Measurements from ENCODE around the gene SPEG. TPM values are rescaled to one million over a fixed set of nuclear protein-coding genes. Genes with fewer than 3 reads are reported as not detected.
A peak's percentile ranks its signal among the peaks of the same experiment; 100 is the strongest.

Gene SPEG
- total RNA-seq, 2 donors from 2014 or later: 0.86 TPM; not detected in 1

- Mint-ChIP-seq H3K36me3 (no peaks in the 10 kb centered on the region), H3K9me3 (no peaks in the 10 kb centered on the region), H3K4me1 (ENCODE audit: low read depth in 2 of 2) (peaks cover 0 to 4% of the 10 kb centered on the region in 2 donors), H3K4me3 (no peak overlapping the region), H3K27ac (no peak overlapping the region), H3K27me3 (peaks cover 44 to 47% of the 10 kb centered on the region in 2 donors)
- peak; percentile 88 for DNase-seq (ENCODE audit: low spot score)
- peak; percentile 76 to 83 for ATAC-seq
Measured at GRCh38 chr2:219530048-219530963, 95.7 kb downstream of the SPEG start.

- no peaks in the 10 kb centered on the region for H3K36me3 Mint-ChIP-seq
- H3K4me3 Mint-ChIP-seq: no peak overlapping the region
- DNase-seq (ENCODE audit: low spot score) (no peak), ATAC-seq (no peak)
- H3K4me1 Mint-ChIP-seq (ENCODE audit: low read depth in 2 of 2): peaks cover 0 to 4% of the 10 kb centered on the region in 2 donors
- no peaks in the 10 kb centered on the region for H3K9me3 Mint-ChIP-seq
- H3K27ac Mint-ChIP-seq: no peak overlapping the region
- peaks cover 34 to 36% of the 10 kb centered on the region in 2 donors for H3K27me3 Mint-ChIP-seq
Measured at GRCh38 chr2:219531639-219532377, 97.2 kb downstream of the SPEG start.

- no peak for ATAC-seq
Measured at GRCh38 chr2:219532378-219532649, 97.7 kb downstream of the SPEG start.

GRCh38 chr2:219533930-219534661 lies 99.5 kb downstream of the SPEG start:
- Mint-ChIP-seq H3K9me3 (no peaks in the 10 kb centered on the region), H3K4me1 (ENCODE audit: low read depth in 2 of 2) (peaks cover 0 to 4% of the 10 kb centered on the region in 2 donors), H3K4me3 (no peak overlapping the region), H3K27ac (no peak overlapping the region), H3K27me3 (peaks cover 22 to 31% of the 10 kb centered on the region in 2 donors), H3K36me3 (no peaks in the 10 kb centered on the region)
- DNase-seq (ENCODE audit: low spot score) (no peak), ATAC-seq (no peak)

More at GRCh38 chr2:219532378-219532649, 97.7 kb downstream of the SPEG start:
- H3K9me3 Mint-ChIP-seq: no peaks in the 10 kb centered on the region
- no peak overlapping the region for H3K27ac Mint-ChIP-seq
- H3K4me3 Mint-ChIP-seq: no peak overlapping the region
- DNase-seq (ENCODE audit: low spot score): no peak
- peaks cover 30 to 36% of the 10 kb centered on the region in 2 donors for H3K27me3 Mint-ChIP-seq
- H3K4me1 Mint-ChIP-seq (ENCODE audit: low read depth in 2 of 2): peaks cover 0 to 4% of the 10 kb centered on the region in 2 donors
- no peaks in the 10 kb centered on the region for H3K36me3 Mint-ChIP-seq

GRCh38 chr2:219536425-219536824 lies 101.8 kb downstream of the SPEG start:
- H3K4me3 Mint-ChIP-seq: no peak overlapping the region
- peaks cover 10 to 11% of the 10 kb centered on the region in 2 donors for H3K27me3 Mint-ChIP-seq
- H3K9me3 Mint-ChIP-seq: no peaks in the 10 kb centered on the region
- no peak overlapping the region for H3K27ac Mint-ChIP-seq
- peaks cover 4 to 6% of the 10 kb centered on the region in 2 donors for H3K4me1 Mint-ChIP-seq (ENCODE audit: low read depth in 2 of 2)
- ATAC-seq (no peak), DNase-seq (ENCODE audit: low spot score) (no peak)
- no peaks in the 10 kb centered on the region for H3K36me3 Mint-ChIP-seq

- ATAC-seq (no peak), DNase-seq (ENCODE audit: low spot score) (no peak)
- peaks cover 7% of the 10 kb centered on the region in 2 donors for H3K4me1 Mint-ChIP-seq (ENCODE audit: low read depth in 2 of 2)
- H3K27me3 Mint-ChIP-seq: peaks cover 7 to 11% of the 10 kb centered on the region in 2 donors
- no peaks in the 10 kb centered on the region for H3K9me3 Mint-ChIP-seq
- no peak overlapping the region for H3K4me3 Mint-ChIP-seq
- no peak overlapping the region for H3K27ac Mint-ChIP-seq
- H3K36me3 Mint-ChIP-seq: no peaks in the 10 kb centered on the region
Measured at GRCh38 chr2:219536967-219537366, 102.3 kb downstream of the SPEG start.

GRCh38 chr2:219537657-219538488 lies 103.2 kb downstream of the SPEG start:
- DNase-seq (ENCODE audit: low spot score): no peak
- Mint-ChIP-seq H3K27ac (no peak overlapping the region), H3K36me3 (no peaks in the 10 kb centered on the region), H3K4me3 (no peak overlapping the region), H3K27me3 (peaks cover 7% of the 10 kb centered on the region in 2 donors), H3K4me1 (ENCODE audit: low read depth in 2 of 2) (peaks cover 14% of the 10 kb centered on the region in 2 donors), H3K9me3 (no peaks in the 10 kb centered on the region)
- no peak for ATAC-seq

- ATAC-seq: no peak
- Mint-ChIP-seq H3K9me3 (no peaks in the 10 kb centered on the region), H3K4me3 (no peak overlapping the region), H3K27me3 (peaks cover 4 to 7% of the 10 kb centered on the region in 2 donors), H3K36me3 (no peaks in the 10 kb centered on the region), H3K4me1 (ENCODE audit: low read depth in 2 of 2) (peaks cover 14 to 15% of the 10 kb centered on the region in 2 donors), H3K27ac (no peak overlapping the region)
- DNase-seq (ENCODE audit: low spot score): no peak
Measured at GRCh38 chr2:219538504-219538951, 103.9 kb downstream of the SPEG start.

- no peaks in the 10 kb centered on the region for H3K36me3 Mint-ChIP-seq
- ATAC-seq (no peak), DNase-seq (ENCODE audit: low spot score) (no peak)
- H3K4me3 Mint-ChIP-seq: no peak overlapping the region
- peaks cover 3 to 7% of the 10 kb centered on the region in 2 donors for H3K27me3 Mint-ChIP-seq
- peaks cover 15% of the 10 kb centered on the region in 2 donors for H3K4me1 Mint-ChIP-seq (ENCODE audit: low read depth in 2 of 2)
- no peak overlapping the region for H3K27ac Mint-ChIP-seq
- no peaks in the 10 kb centered on the region for H3K9me3 Mint-ChIP-seq
Measured at GRCh38 chr2:219538956-219539788, 104.5 kb downstream of the SPEG start.

GRCh38 chr2:219539926-219540678 lies 105.5 kb downstream of the SPEG start:
- Mint-ChIP-seq H3K36me3 (no peaks in the 10 kb centered on the region), H3K4me3 (no peak overlapping the region), H3K27me3 (peaks cover 3 to 7% of the 10 kb centered on the region in 2 donors), H3K4me1 (ENCODE audit: low read depth in 2 of 2) (peaks cover 24% of the 10 kb centered on the region in 2 donors), H3K27ac (no peak overlapping the region), H3K9me3 (no peaks in the 10 kb centered on the region)
- DNase-seq (ENCODE audit: low spot score) (no peak), ATAC-seq (no peak)

- no peaks in the 10 kb centered on the region for H3K9me3 Mint-ChIP-seq
- no peak overlapping the region for H3K27ac Mint-ChIP-seq
- ATAC-seq: no peak
- DNase-seq (ENCODE audit: low spot score): no peak
- peaks cover under 1 to 2% of the 10 kb centered on the region in 2 donors for H3K27me3 Mint-ChIP-seq
- peaks cover 24 to 26% of the 10 kb centered on the region in 2 donors for H3K4me1 Mint-ChIP-seq (ENCODE audit: low read depth in 2 of 2)
- H3K4me3 Mint-ChIP-seq: peak overlapping the region; percentile 97
- no peaks in the 10 kb centered on the region for H3K36me3 Mint-ChIP-seq
Measured at GRCh38 chr2:219540784-219541504, 106.3 kb downstream of the SPEG start.

Data from natural killer cell treated with Interleukin-12 subunit alpha and Interleukin-12 subunit beta and Interleukin-15 and Interleukin-18, amount 100 ng/mL, for 72 hours (primary cell).